ENCODE results near the gene STUM. TPM values are rescaled to one million over a fixed set of nuclear protein-coding genes. Genes with fewer than 3 reads are reported as not detected.

Gene STUM
- total and polyA plus RNA-seq, 2 experiments from 2014 or later: 0.23 to 1.3 TPM

GRCh38 chr1:226588484-226588883, 39.9 kb downstream of the STUM start:
- no peak overlapping the region for H2AFZ ChIP-seq
- H3K36me3 ChIP-seq (ENCODE audit: insufficient read depth): no peaks in the 10 kb centered on the region
- DNase-seq (ENCODE audit: low spot score) (no peak), ATAC-seq (no peak)
- Mint-ChIP-seq H3K4me3 (no peak overlapping the region), H3K27me3 (ENCODE audit: insufficient read depth, low read depth, poor library complexity) (peaks cover 12% of the 10 kb centered on the region), H3K9me3 (no peaks in the 10 kb centered on the region), H3K36me3 (ENCODE audit: low read depth) (no peaks in the 10 kb centered on the region), H3K27ac (no peak overlapping the region), H3K4me1 (peaks cover 10% of the 10 kb centered on the region)
- no peak for TF ChIP-seq NANOG (IDR thresholded peaks at IDR 0.05; ENCODE audit: borderline replicate concordance)
- TF ChIP-seq REST (IDR thresholded peaks at IDR 0.05; ENCODE audit: unreplicated experiment): no peak
- no peak for TF ChIP-seq POLR2AphosphoS5 (IDR thresholded peaks at IDR 0.05; ENCODE audit: low read depth)
- no peak for TF ChIP-seq CTCF (conservative IDR thresholded peaks at IDR 0.05; ENCODE audit: low read depth in 2 of 2)
- TF ChIP-seq ZNF331 (CRISPR knock-in tag; IDR thresholded peaks at IDR 0.05; ENCODE audit: low read depth): no peak
- TF ChIP-seq ZNF114 (CRISPR knock-in tag; IDR thresholded peaks at IDR 0.05): no peak
- TF ChIP-seq EZH2 (IDR thresholded peaks at IDR 0.05; ENCODE audit: low read depth, unreplicated experiment): no peak
- TF ChIP-seq JUNB (IDR thresholded peaks at IDR 0.05; ENCODE audit: unreplicated experiment): no peak
- TF ChIP-seq CREB1 (CRISPR knock-in tag; IDR thresholded peaks at IDR 0.05; ENCODE audit: low read depth): no peak
- no peak for TF ChIP-seq ZNF462 (CRISPR knock-in tag; IDR thresholded peaks at IDR 0.05)
- TF ChIP-seq STAT1 (IDR thresholded peaks at IDR 0.05; ENCODE audit: unreplicated experiment): no peak
- TF ChIP-seq EZH2phosphoT487 (IDR thresholded peaks at IDR 0.05; ENCODE audit: unreplicated experiment): no peak
- H3K27me3 ChIP-seq (ENCODE audit: insufficient read depth): no peaks in the 10 kb centered on the region
- no peaks in the 10 kb centered on the region for H3K9me2 ChIP-seq (ENCODE audit: insufficient read depth)
- no peak overlapping the region for H3K27ac ChIP-seq (ENCODE audit: low read depth)
- no peaks in the 10 kb centered on the region for H3K79me2 ChIP-seq (replicated peaks; ENCODE audit: insufficient read depth)
- H4K20me1 ChIP-seq (replicated peaks; ENCODE audit: insufficient read depth): no peaks in the 10 kb centered on the region
- H3K4me2 ChIP-seq: no peak overlapping the region
- no peaks in the 10 kb centered on the region for H3K4me1 ChIP-seq (ENCODE audit: insufficient read depth)
- no peaks in the 10 kb centered on the region for H3F3A ChIP-seq (replicated peaks; ENCODE audit: low read depth)
- H3K4me3 ChIP-seq: no peak overlapping the region
